GM15510 (cell line): ENCODE results near the gene DEGS2.

Experiments used
- POLR2A ChIP-seq: IDR thresholded peaks from 3 replicates; pipeline ENCODE4 v1.6.1; 2011; ENCODE audit warnings: borderline replicate concordance; ENCODE audit not compliant: insufficient read length; ENCODE audit errors: extremely low read depth

The DEGS2 gene

DNA sequence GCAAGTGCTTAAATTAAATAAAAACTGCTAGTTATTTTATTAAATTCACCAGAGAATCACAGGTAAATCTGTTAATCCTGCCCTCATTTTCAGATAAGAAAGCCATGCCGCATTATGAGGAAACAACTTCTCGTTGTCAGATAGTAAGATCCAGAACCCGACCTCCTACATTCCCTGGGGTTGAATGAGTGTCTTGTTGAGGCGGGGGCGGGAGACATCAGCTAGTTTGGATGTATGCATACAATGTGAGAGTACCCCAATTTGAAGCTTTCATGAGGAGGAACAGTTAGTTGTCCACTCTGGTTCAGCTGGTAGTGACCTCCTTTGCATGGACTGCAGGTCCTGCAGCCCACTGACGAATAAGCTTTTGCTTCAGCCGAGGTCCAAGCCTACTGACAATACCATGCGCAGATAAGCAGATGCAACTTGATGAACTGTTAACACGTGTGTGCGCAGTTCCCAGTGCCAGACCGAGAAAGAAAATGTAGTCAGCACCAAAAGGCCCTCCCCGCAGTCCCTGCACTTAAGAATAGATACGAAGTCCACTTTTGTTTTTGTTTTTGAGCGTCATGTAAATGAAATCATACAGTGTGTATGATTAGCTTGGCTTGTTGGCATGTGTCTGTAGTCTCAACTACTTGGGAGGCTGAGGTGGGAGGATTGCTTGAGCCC lies 59.3 kb downstream of the DEGS2 start:
- no peak for TF ChIP-seq POLR2A

DNA sequence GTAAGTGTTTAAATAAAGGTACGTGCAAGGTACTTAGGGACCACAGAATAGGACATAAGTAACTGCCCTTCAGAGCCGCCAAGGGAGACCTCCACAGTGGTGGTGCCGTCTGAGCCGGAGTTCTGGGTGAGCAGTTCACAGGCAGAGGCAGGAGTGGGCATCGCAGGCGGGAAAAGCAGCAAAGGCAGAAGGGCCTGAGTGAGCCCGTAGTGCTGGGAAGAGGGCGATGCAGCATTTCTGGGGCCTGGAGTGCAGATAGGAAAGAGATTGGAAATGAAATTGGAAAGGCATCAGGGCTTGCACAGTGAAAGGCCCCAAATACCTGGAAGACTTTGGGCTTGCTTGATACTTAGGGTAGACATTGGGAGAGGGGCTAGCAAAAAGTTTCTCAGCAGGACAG lies 61.3 kb downstream of the DEGS2 start:
- TF ChIP-seq POLR2A: no peak

GRCh38 chr14:100096656-100097055 lies 62.8 kb downstream of the DEGS2 start:
- no peak for TF ChIP-seq POLR2A
